ENCODE measurements around the gene RCAN2.

The RCAN2 gene

GRCh38 chr6:46210294-46210693 is 281.0 kb downstream of the RCAN2 start:
- H3K4me3 ChIP-seq (ENCODE audit: low read depth, low read length): no peak overlapping the region
- TF ChIP-seq CTCF (IDR thresholded peaks at IDR 0.05; ENCODE audit: low read depth, low read length): no peak
- in situ Hi-C loops (cut with HindIII; ENCODE audit: low sequenced_read_pairs): no loop called here
- DNase-seq (ENCODE audit: low read depth, low spot score): no peak

GRCh38 chr6:46208303-46208702 is 282.9 kb downstream of the RCAN2 start:
- H3K4me3 ChIP-seq (ENCODE audit: low read depth, low read length): no peak overlapping the region
- in situ Hi-C loops (cut with HindIII; ENCODE audit: low sequenced_read_pairs): no loop called here
- TF ChIP-seq CTCF (IDR thresholded peaks at IDR 0.05; ENCODE audit: low read depth, low read length): no peak
- no peak for DNase-seq (ENCODE audit: low read depth, low spot score)

GRCh38 chr6:46207174-46207573 is 284.1 kb downstream of the RCAN2 start:
- in situ Hi-C loops (cut with HindIII; ENCODE audit: low sequenced_read_pairs): no loop called here
- no peak for TF ChIP-seq CTCF (IDR thresholded peaks at IDR 0.05; ENCODE audit: low read depth, low read length)
- no peak overlapping the region for H3K4me3 ChIP-seq (ENCODE audit: low read depth, low read length)
- DNase-seq (ENCODE audit: low read depth, low spot score): no peak

- H3K4me3 ChIP-seq (ENCODE audit: low read depth, low read length): no peak overlapping the region
- in situ Hi-C loops (cut with HindIII; ENCODE audit: low sequenced_read_pairs): no loop called here
- no peak for DNase-seq (ENCODE audit: low read depth, low spot score)
- no peak for TF ChIP-seq CTCF (IDR thresholded peaks at IDR 0.05; ENCODE audit: low read depth, low read length)
Measured at GRCh38 chr6:46204880-46205650, 286.2 kb downstream of the RCAN2 start.

- TF ChIP-seq CTCF (IDR thresholded peaks at IDR 0.05; ENCODE audit: low read depth, low read length): no peak
- in situ Hi-C loops (cut with HindIII; ENCODE audit: low sequenced_read_pairs): no loop called here
- H3K4me3 ChIP-seq (ENCODE audit: low read depth, low read length): no peak overlapping the region
- DNase-seq (ENCODE audit: low read depth, low spot score): no peak
Measured at GRCh38 chr6:46203391-46204177, 287.7 kb downstream of the RCAN2 start.

GRCh38 chr6:46201702-46202101 is 289.5 kb downstream of the RCAN2 start:
- no peak for TF ChIP-seq CTCF (IDR thresholded peaks at IDR 0.05; ENCODE audit: low read depth, low read length)
- no peak overlapping the region for H3K4me3 ChIP-seq (ENCODE audit: low read depth, low read length)
- in situ Hi-C loops (cut with HindIII; ENCODE audit: low sequenced_read_pairs): no loop called here
- no peak for DNase-seq (ENCODE audit: low read depth, low spot score)

Data from astrocyte of the spinal cord (primary cell).